GM18517 (cell line): ENCODE measurements around the gene TPPP.
"Not testable (repeated sequence)": the region's sequence is repeated elsewhere in the genome, so short reads cannot be mapped to it uniquely, and the experiment has no call there.

ENCODE experiments used
- ATAC-seq: cut with Tn5 transposase; IDR thresholded peaks from one replicate; pipeline ENCODE4 v1.9.1; 2021; ENCODE audit warnings: mild to moderate bottlenecking, moderate library complexity; ENCODE audit not compliant: unreplicated experiment

TPPP gene

GRCh38 chr5:693271-694041 lies at the start of gene TPPP:
Gene TPPP, minus strand, starts transcription at chr5:693352. Its CDS starts 15,292 bp downstream, at chr5:678060.
- ATAC-seq, result peak; percentile 67

- ATAC-seq, result not testable (repeated sequence)
Observed at GRCh38 chr5:742276-742675, 49.1 kb upstream of the TPPP start.

- ATAC-seq, result not testable (repeated sequence)
Observed at GRCh38 chr5:734145-734544, 41.0 kb upstream of the TPPP start.

GRCh38 chr5:732754-733454 lies 39.8 kb upstream of the TPPP start:
- not testable (repeated sequence) for ATAC-seq

- not testable (repeated sequence) for ATAC-seq
Observed at GRCh38 chr5:729225-729624, 36.1 kb upstream of the TPPP start.

GRCh38 chr5:727087-727486 lies 33.9 kb upstream of the TPPP start:
- not testable (repeated sequence) for ATAC-seq

- ATAC-seq, result not testable (repeated sequence)
Observed at GRCh38 chr5:723865-724264, 30.7 kb upstream of the TPPP start.

GRCh38 chr5:723309-723708 lies 30.2 kb upstream of the TPPP start:
- ATAC-seq, result not testable (repeated sequence)

- not testable (repeated sequence) for ATAC-seq
Observed at GRCh38 chr5:719379-719778, 26.2 kb upstream of the TPPP start.

GRCh38 chr5:717143-717542 lies 24.0 kb upstream of the TPPP start:
- no peak for ATAC-seq

GRCh38 chr5:716740-717139 lies 23.6 kb upstream of the TPPP start:
- not testable (repeated sequence) for ATAC-seq

GRCh38 chr5:715636-716035 lies 22.5 kb upstream of the TPPP start:
- not testable (repeated sequence) for ATAC-seq

- ATAC-seq, result not testable (repeated sequence)
Observed at GRCh38 chr5:714215-715118, 21.3 kb upstream of the TPPP start.

- ATAC-seq, result not testable (repeated sequence)
Observed at GRCh38 chr5:713686-714085, 20.5 kb upstream of the TPPP start.

GRCh38 chr5:708848-709517 lies 15.8 kb upstream of the TPPP start:
- ATAC-seq, result not testable (repeated sequence)

GRCh38 chr5:708374-708773 lies 15.2 kb upstream of the TPPP start:
- not testable (repeated sequence) for ATAC-seq

GRCh38 chr5:706127-706526 lies 13.0 kb upstream of the TPPP start:
- not testable (repeated sequence) for ATAC-seq

- not testable (repeated sequence) for ATAC-seq
Observed at GRCh38 chr5:696753-697702, 3.9 kb upstream of the TPPP start.

- ATAC-seq, result not testable (repeated sequence)
Observed at GRCh38 chr5:696191-696590, 3.0 kb upstream of the TPPP start.
